SU-DHL-6 (cell line): ENCODE results near the gene TMEM229B.

Source experiments
- CTCF ChIP-seq: fragments of 200-600 bp; sonication (generic); IDR thresholded peaks from one replicate; pipeline ENCODE4 v1.5.1; 2017; ENCODE audit warnings: antibody characterized with exemption, mild to moderate bottlenecking, low read length, moderate library complexity; ENCODE audit not compliant: insufficient read depth, poor library complexity, severe bottlenecking
- EZH2phosphoT487 ChIP-seq: fragments of 200-600 bp; sonication (generic), shearing (Covaris generic); conservative IDR thresholded peaks from 2 replicates; pipeline ENCODE4 v1.6.1; 2018; ENCODE audit warnings: mild to moderate bottlenecking, antibody characterized with exemption, low read length, moderate library complexity, mixed read lengths

- TF ChIP-seq CTCF (no peak), EZH2phosphoT487 (no peak)
Measured at GRCh38 chr14:67486890-67487289, 1.6 kb downstream of the TMEM229B start.
